HG02973 (cell line): Measurements from ENCODE around the gene CHMP5.
A peak's percentile ranks its signal among the peaks of the same experiment; 100 is the strongest.

ENCODE experiments used
- ATAC-seq: cut with Tn5 transposase; IDR thresholded peaks from one replicate; pipeline ENCODE4 v1.9.1; 2021; ENCODE audit warnings: moderate library complexity; ENCODE audit not compliant: unreplicated experiment

Gene CHMP5

GRCh38 chr9:33242609-33243134 lies 22.2 kb upstream of the CHMP5 start:
- no peak for ATAC-seq

DNA sequence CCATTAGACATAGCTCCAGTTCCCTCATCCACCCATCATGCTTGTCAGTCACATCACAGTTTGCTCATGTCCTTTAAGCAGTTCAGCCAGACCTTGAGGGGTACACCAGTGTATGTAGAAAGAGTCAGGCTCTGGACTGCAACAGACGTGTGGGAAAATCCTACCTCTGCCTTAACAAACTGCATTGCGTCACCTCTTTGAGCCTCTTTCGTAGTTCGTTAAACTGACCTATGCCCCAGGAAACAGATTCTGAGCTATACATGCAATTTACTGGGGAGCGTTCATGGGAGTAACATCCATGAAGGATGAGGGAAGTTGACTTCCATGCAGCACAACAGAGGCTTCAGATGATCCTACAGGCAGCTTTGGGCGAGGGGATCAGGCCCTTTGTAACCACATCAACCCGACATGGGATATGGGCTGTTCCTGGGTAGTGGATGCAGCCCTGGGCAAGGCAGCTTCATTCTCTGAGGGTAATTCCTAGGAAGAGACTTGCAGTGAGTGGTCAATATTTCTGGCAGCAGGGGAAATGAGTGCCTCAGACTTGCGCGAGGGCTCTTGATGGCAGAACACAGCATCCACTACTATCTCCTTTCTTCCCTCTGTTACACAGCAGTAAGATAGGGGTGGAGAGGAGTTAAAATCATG lies 20.6 kb upstream of the CHMP5 start:
- no peak for ATAC-seq

DNA sequence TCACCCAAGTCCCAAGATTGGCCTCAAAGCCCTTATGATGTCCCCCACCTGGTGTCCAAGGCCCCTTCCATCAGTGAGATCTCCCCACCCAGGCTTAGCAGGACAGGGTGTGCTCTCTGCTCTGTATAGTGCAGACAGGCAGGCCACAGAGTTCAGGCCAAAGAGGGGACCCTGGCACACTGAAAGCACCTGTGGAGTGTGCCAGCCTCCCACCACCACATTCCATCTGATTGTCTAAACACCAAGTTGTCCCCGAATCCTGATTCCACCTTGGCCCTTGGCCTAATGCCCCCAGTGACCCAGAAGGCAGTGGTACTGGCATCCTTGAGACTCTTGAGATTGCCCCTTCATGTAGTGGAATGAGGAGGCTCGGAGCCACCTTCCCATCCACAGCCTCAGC lies 19.5 kb upstream of the CHMP5 start:
- ATAC-seq: no peak

GRCh38 chr9:33246269-33246860 lies 18.5 kb upstream of the CHMP5 start:
- no peak for ATAC-seq

DNA sequence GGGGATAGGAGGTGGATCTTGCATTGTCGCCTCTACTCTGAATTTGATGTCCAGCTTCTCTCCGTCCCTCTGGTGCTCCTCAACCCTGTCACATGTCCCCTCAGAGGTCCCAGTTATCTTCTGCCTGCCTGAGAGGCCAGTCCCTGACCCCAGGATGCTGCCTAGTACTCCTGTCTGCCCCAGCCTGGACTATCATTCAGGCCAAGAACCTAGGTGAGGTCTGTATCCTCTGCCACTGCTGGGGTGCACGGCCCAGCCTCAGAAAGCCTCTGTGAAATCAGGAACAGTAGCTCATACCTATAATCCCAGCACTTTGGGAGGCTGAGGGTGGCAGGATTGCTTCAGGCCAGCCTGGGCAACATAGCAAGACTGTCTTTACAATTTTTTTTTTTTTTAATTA lies 16.2 kb upstream of the CHMP5 start:
- ATAC-seq: no peak

DNA sequence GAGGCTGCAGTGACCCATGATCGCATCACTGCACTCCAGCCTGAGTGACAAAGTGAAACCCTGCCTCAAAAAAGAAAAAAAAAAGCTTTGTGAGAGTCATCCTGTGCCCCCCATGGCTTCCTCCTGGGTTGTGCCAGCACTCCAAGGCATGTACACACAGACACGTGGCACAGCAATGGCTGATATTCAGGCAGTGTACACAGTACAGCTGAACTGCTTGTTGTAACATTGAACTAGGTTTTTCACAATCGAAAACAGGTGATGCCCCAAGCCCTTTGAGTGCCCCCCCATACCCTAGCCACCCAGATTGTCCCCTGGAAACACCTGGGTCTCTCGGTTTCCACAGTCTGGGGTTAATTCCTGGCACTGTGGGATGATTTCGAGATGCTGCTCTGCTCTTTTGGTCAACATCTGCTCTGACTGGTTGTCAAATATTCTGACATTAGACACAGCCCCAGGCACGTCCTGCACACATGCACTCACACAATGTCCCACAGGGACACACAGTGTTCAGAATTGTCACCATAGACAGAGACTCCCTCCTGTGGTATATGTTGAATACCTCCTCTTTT lies 15.7 kb upstream of the CHMP5 start:
- no peak for ATAC-seq

DNA sequence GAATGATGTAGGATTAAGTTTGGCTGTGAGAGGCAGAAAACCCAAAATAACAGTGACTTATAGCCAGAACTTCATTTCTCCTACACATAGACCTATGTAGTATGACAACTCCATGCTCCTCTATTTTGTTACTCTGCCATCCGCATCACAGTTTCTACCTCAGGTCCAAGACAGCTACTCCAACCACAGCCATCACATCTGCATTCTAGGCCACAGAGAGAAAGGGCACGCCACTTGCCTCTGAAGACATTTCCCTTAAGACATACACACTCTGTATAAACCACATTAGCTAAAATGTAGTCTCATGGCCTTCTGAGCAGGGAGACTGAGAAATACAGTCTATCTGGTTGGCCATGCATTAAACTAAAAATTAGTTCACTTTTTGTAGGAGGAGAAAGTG lies 14.9 kb upstream of the CHMP5 start:
- ATAC-seq: no peak

- ATAC-seq: no peak
Observed at GRCh38 chr9:33250458-33250995, 14.3 kb upstream of the CHMP5 start.

DNA sequence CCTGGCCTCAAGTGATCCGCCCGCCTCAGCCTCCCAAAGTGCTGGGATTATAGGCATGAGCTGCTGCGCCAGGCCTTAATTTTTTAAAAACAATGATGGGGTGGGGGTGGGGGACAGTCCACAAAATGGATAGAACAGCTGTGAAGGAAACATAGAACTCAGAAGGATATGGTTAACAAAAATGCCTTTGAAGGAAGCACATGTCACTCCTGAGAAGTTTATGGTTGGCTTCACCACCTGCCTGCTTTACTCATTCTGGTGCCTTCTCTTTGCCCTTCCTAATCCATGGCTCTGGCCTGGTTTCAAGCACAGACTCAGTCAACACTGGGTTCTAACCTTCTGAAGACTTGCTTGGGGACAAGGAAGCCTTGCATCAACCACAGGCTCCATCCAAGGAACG lies 10.6 kb upstream of the CHMP5 start:
- no peak for ATAC-seq

DNA sequence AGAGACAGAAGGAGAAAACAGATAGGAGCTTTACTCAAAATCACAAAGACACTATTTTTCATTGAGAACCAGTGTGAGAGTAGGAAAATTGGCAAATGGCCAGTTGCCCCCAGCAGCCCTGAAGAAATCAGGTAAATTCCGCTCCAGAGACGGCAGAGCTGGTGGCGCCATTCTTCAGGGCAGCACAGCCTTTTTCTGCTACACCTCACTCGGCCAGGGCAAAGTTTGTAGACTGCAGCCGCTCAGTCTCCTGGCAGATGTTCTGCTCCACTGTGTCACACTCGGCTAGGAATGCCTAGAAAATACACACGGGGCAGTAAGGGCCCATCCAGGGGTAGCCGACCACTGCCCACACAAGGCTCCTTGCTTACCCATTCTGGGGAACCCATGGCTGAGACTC lies 9.8 kb upstream of the CHMP5 start:
- no peak for ATAC-seq

- ATAC-seq: no peak
Observed at GRCh38 chr9:33255471-33255870, 9.4 kb upstream of the CHMP5 start.

- ATAC-seq: no peak
Observed at GRCh38 chr9:33256236-33256635, 8.6 kb upstream of the CHMP5 start.

DNA sequence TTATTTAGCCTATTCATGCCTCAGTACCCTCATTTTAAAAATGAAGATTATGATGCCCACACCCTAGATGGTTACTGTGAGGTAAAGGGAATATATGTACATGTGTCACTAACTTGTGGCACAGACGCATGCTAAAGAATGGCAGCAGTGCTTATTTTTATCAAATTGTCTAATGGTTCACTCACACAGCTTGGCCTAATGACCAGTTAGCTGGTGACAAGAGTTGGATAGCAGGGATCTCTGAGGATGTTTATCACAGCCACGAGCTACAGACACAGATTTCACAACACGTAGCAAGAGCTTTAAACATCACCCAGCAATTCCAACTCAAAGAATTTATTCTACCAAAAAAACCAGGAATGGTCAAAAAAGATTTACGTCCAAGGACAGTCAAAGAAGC lies 7.6 kb upstream of the CHMP5 start:
- ATAC-seq: no peak

DNA sequence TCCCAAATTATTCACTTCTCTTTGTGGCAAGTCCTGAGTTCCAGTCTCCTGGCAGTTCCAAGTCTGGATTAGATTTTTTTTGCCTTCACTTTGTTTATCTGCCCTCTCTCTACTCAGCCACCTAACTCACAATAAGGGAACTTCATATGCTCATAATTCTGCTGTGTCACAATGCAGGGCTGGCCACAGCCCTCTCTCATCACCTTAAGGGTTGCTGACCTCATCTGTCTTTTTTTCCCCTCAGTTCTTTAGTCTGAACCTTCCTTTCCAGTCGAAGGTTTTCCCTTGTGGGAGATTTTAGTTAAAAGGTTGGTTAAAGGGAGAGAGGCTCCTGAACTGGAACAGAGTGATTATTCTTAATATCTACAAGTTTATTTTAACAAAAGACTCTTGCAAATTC lies 4.5 kb upstream of the CHMP5 start:
- no peak for ATAC-seq

DNA sequence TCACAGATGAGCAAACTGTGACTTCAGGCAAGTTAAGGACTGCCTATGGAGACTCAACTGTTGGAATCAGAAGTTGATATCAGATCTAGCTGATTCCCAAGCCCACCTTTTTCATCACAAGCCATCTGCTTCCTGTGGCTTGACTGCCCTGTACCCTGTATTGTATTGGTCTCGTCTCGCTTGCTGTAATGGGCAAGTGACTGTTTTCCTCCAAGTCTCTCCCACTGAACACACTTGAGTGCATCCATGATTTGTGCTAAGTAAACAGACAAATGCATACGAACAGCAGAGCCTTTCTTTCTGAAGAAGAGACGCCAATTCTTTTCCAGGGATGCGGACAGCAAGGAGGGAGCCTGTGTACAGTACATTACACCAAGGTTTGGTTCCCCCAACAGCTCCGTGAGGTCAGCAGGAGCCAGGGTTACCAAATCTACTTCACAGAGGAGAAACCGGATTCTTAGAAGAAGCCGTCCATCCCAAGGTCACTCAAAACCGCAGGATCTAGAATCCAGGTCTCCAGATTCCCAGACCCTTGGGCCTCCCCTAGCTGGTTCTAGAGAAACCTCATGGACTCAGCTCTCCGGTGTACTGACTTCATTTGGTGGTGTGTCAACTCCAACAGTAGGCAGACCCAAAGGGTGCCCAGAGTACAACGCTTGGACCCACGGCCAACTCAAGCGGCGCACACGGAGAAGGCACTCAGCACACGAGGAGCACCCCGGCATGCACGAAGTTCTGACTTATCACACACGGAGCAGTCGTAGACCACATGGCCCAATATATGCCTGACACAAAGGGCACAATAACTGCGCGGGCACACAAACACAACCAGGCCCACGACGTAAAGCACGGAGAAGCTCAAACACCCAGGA lies 1.5 kb upstream of the CHMP5 start:
- peak; percentile 0 for ATAC-seq

GRCh38 chr9:33264003-33264472 lies 811 bp upstream of the CHMP5 start:
- peak; percentile 13 for ATAC-seq

- ATAC-seq: no peak
Observed at GRCh38 chr9:33265211-33265865, 489 bp downstream of the CHMP5 start.

GRCh38 chr9:33267151-33267767 lies 2.4 kb downstream of the CHMP5 start:
- ATAC-seq: no peak

- no peak for ATAC-seq
Observed at GRCh38 chr9:33270146-33270545, 5.3 kb downstream of the CHMP5 start.

GRCh38 chr9:33272061-33272460 lies 7.2 kb downstream of the CHMP5 start:
- no peak for ATAC-seq
